GM08714 (cell line): ENCODE results near the gene ISLR2.

Experiments
- H3K4me3 ChIP-seq: fragments of 200-500 bp; sonication (Bioruptor generic); 2 replicates; pipeline ENCODE4 v1.5.1; 2014; ENCODE audit warnings: mild to moderate bottlenecking, low read length, inconsistent platforms
- ZNF274 ChIP-seq: IDR thresholded peaks from 2 replicates; pipeline ENCODE4 v1.6.1; 2012; ENCODE audit warnings: mild to moderate bottlenecking, low read depth, low read length

ISLR2 gene

DNA sequence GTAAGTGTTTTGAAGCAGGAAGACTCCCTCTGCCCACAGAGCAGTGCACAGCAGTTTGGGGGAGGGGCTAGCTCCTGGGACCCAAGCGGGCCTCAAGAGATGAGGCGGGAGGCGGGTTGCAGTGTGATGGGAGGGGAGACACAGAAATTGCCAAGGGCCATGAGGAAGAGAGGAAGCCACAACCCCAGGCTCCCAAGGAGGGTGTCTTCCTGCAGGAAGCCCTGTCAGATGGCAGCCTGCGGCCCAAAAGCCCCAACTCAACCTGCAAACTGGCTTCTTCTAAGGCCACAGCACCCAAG lies 7.3 kb upstream of the ISLR2 start:
- H3K4me3 ChIP-seq = no peak overlapping the region; the same call in 1 of the 2 replicates
- TF ChIP-seq ZNF274 = no peak

DNA sequence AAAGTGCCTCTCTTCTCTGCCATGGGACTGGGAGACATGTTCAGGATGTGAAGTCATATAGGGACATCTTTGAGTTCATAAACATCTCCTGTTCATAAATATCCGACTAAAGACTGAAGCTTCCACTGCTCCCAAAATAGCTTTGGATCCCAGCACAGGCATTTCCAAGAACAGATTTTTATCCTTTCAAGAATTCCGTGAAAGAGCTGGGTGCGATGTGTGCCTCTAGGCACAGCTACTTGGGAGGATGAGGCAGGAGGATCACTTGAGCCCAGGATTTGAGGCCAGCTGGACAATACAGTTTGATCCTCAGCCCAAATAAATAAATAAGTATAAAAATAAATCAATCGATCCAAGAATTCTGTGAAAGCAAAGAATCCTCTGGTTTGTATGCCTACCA lies 6.7 kb upstream of the ISLR2 start:
- no peak for TF ChIP-seq ZNF274
- no peak overlapping the region for H3K4me3 ChIP-seq

DNA sequence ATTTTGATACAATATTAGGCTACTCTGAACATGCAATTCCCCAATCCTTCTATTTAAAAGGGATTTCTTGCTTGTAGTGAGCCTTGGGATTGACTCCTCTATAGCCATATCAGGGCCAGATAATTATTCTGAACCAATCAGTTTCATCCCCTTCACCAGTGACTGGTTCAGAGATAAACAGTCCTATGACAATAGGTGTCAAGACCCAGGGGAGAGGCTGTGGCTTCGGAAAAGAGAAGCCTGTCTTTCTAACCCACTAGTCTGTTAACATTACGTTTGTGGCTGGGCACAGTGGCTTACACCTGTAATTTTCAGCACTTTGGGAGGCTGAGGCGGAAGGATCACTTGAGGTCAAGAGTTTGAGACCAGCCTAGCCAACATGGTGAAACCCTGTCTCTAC lies 6.2 kb upstream of the ISLR2 start:
- H3K4me3 ChIP-seq = no peak overlapping the region
- TF ChIP-seq ZNF274 = no peak

DNA sequence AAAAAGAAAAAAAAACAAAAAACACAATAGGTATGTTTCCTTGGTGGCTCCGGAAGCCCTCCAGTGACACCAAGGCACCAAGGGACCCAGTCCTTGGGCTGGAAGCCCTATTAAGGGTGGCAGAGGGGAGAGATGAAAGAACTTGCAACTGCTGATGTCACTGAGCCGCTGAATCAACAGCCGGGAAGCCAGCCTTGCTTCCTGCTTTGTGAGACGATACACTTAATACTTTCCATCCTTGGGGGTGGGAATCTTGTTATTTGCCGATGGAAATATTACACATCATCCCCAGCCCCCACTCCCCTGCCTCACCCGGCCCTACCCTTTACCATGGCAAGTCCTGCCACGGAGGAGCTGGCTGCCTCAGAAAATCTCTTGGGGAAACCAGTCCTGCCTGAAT lies 5.6 kb upstream of the ISLR2 start:
- TF ChIP-seq ZNF274 = no peak
- no peak overlapping the region for H3K4me3 ChIP-seq

DNA sequence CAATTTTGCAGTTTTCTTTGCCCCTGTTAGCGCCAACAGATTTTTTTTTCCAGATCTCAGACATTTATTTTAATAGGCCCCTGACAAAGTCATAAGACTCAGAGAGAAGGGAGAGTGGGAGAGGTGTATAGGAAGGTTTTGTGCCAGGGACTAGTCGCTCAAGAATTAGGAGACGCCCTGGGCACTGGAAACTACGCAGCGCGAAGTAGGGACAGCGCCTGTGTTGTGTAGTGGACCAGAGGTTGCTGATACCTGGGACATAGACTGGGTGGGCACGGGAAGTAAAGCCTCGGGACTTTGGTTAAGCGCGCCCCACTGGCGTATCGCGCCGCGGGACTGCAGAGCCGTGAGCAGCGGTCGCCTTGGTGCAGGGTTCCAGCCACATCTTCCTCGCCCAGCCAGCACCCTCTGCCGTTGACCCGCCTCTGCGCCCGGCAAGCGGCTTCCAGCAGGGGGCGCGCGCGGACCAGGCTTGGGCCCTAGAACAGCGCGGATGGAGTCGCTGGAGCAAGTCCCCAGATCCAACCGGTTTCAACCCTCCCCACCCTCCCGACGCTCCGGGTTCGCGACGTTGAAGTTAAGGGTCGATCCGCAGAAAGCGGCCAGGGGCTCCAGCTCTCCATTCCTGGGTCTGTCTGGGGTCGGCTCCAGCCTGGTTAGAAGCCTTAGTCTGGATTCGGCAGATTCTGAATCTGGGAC lies 3.0 kb upstream of the ISLR2 start:
- TF ChIP-seq ZNF274 = no peak

DNA sequence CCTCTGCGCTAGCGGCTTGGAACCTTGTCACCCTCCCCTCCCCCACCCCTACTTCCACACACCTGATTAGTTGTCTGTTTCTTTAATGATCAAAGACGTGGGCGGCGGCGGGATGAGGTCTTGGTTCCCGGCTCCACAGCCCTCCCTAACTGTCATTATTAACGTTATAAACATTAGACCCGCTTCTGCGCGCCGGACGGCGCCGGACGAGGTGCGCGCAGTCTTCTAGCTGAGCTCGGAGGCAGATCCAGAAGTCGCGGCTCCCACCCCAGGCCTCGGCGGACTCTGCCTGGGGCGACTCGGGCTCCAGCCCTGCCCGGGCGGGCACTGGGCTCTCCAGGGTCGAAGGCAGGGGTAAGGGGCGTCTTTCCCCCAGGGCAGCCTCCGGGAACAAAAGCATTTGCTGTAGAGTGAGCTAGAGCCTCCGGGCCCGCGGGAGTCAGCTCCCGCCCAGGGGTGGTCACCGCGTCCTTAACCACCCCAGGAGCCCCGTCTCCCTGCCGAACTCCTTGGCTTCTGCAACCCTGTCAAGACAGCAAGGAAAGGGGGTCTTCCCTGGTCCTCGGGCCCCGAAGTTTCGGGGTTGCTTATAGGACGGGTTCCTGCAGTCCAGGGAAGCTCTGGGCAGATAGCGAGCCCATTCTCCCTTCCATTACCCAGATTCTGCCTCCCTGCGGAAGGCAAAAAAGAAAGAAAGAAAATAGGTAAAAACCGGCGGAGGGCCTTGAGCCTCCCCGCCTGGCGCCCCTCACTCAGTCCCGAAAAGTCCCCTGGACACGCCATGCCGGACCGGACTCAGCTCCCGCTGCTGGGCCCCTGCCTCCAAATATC lies 2.2 kb upstream of the ISLR2 start:
- no peak overlapping the region for H3K4me3 ChIP-seq
- no peak for TF ChIP-seq ZNF274

More for the DNA sequence above, 3.0 kb upstream of the ISLR2 start:
- no peak overlapping the region for H3K4me3 ChIP-seq

DNA sequence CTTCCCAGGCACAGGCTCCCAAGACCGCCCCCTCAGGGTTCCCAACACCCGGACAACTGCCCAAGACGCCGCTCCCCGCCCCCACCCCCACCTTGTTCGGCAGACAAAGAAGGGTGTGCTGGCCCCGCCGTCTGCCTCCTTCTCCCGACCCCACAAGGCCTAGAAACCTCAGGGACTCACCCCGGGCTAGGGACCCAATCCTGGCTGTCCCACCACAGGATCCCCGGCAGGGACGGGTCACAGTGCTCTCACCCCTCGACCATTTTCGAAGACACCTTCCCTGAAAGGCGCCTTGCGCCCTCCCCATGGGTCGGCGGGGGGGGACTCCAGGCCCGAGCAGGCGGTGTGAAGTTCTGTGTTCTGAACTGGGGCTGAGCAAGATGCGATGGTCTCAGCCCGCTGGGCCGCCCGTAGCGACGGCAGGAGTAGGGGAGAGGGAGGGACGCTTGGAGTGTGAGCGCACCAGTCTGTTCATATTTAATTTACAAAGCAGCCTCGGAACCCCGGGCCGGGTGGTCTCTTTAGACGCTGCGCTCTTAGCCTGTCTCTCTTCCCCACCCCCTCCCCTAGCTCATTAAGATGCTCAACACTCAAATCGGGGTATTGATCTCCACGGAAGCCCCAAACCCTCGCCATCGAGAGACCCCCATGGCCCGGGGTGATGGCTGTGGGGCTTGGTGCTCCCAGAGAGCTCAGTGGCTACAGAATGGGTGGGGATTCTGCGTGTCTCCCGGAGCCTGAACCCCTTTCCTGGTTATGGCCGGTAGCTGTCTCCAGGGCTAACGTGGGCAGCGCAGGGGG lies 1.4 kb upstream of the ISLR2 start:
- no peak overlapping the region for H3K4me3 ChIP-seq
- TF ChIP-seq ZNF274 = no peak

DNA sequence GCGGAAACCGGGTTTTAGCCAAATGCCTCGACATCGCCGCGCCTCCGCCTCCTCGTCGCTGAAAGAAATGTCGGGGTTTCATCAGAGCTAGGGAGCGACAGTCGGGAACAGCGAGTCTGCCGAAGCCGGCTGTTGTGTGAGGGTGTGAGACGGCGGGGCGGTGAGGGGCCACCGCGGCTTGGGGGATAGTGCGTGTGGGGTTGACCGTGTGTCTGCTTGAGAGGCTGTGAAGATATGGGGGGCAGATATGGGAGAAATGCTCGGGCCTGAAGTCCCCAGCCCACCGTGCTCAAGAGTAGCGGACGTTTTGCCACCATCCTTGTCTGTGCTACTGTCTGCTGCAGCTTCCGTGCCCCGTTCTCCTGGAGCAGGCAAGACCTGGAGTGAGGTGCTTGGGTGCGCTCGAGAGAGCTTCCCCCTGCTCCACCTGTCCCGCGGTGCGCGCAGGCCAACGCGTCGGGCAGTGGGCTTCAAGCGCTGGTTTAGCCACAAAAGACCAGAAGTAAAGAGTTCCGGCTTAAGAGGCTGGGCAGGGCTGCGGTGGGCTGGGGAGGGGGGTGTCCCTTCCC lies 716 bp upstream of the ISLR2 start:
- TF ChIP-seq ZNF274 = no peak
- no peak overlapping the region for H3K4me3 ChIP-seq

DNA sequence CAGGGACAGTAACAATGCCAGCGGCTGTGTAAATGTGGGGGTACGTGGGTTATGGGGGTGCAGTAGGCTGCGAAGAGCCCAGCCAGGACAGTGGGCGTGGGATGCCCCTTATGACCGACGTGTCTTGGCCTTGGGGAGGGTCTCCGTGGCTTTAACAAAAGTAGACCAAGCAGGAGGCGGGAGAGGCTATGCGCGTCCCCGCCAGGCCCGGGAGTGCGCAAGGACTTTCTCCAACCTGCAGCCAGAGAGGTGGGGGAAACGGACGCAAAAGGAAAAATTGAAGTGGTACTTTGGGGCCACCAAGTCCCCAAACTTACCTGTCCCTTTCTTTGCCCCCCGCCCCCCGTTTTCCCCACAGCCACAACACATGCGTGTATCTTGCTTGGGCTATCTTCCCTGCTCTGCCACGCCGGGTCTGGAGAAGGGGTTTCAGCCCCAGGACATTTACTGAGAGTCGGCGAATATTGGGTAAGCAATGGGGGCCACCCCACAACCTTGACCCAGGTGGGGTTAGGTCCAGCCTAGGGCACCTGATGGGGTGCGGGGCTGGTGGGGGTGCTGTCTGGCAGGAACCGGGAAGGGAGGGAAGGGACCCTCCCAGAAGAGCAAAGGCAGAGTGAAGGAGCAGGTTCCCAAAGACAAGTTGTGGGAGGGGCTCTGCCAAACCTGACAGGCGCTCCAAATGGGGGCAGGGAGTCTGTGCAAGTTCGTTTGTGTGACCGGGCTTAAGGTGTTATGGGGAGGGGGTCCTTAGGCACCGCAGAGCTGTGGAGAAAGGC lies 652 bp downstream of the ISLR2 start:
- no peak overlapping the region for H3K4me3 ChIP-seq
- no peak for TF ChIP-seq ZNF274

DNA sequence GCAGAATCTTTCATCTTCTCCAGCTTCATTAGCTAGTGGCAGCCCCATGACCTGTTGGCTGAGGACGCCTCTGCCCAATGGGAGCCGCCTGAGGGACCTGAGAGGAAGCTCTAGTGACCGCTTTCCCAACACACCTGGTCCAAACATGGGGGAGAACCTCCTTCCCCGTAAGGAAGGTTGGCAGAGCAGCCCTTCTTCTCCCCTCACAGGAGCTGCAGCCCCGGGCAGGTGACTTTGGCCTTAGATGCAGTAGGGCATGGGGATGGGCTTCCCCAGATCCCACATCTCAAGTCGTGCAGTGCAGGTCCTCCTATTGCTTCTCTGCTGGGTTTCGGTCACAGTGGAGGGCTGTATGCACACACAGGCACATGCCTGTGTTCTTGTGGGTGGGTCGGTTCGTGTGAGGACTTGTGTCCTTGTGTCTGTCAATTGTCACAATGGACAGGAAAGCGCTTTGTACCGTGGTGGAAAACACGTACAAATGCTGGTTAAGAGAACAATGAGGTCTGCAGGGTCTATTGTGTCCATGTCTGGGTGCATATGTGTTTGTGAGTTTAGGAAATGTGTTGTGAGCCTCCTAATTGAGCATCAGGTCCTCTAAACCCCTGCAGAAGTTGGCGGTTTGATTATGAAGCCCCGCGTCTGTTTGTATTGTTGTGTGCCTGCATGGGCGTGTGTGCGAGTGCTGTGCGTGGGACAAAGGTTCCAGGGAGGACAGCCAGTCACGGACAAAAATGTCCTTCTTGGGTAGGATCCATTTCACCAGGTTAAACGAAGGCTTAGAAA lies 1.4 kb downstream of the ISLR2 start:
- H3K4me3 ChIP-seq = no peak overlapping the region
- no peak for TF ChIP-seq ZNF274

DNA sequence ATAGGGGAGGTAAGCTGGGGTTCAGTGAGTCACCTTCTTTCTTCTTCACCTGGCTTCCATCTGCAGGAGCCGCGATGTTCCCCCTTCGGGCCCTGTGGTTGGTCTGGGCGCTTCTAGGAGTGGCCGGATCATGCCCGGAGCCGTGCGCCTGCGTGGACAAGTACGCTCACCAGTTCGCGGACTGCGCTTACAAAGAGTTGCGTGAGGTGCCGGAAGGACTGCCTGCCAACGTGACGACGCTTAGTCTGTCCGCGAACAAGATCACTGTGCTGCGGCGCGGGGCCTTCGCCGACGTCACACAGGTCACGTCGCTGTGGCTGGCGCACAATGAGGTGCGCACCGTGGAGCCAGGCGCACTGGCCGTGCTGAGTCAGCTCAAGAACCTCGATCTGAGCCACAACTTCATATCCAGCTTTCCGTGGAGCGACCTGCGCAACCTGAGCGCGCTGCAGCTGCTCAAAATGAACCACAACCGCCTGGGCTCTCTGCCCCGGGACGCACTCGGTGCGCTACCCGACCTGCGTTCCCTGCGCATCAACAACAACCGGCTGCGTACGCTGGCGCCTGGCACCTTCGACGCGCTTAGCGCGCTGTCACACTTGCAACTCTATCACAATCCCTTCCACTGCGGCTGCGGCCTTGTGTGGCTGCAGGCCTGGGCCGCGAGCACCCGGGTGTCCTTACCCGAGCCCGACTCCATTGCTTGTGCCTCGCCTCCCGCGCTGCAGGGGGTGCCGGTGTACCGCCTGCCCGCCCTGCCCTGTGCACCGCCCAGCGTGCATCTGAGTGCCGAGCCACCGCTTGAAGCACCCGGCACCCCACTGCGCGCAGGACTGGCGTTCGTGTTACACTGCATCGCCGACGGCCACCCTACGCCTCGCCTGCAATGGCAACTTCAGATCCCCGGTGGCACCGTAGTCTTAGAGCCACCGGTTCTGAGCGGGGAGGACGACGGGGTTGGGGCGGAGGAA lies 2.6 kb downstream of the ISLR2 start:
- H3K4me3 ChIP-seq = no peak overlapping the region
- no peak for TF ChIP-seq ZNF274

DNA sequence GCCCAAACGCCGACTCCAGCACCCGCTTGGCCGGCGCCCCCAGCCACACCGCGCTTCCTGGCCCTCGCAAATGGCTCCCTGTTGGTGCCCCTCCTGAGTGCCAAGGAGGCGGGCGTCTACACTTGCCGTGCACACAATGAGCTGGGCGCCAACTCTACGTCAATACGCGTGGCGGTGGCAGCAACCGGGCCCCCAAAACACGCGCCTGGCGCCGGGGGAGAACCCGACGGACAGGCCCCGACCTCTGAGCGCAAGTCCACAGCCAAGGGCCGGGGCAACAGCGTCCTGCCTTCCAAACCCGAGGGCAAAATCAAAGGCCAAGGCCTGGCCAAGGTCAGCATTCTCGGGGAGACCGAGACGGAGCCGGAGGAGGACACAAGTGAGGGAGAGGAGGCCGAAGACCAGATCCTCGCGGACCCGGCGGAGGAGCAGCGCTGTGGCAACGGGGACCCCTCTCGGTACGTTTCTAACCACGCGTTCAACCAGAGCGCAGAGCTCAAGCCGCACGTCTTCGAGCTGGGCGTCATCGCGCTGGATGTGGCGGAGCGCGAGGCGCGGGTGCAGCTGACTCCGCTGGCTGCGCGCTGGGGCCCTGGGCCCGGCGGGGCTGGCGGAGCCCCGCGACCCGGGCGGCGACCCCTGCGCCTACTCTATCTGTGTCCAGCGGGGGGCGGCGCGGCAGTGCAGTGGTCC lies 3.5 kb downstream of the ISLR2 start:
- H3K4me3 ChIP-seq = no peak overlapping the region
- no peak for TF ChIP-seq ZNF274
